ENCODE measurements around the gene STARD5.

The STARD5 gene

DNA sequence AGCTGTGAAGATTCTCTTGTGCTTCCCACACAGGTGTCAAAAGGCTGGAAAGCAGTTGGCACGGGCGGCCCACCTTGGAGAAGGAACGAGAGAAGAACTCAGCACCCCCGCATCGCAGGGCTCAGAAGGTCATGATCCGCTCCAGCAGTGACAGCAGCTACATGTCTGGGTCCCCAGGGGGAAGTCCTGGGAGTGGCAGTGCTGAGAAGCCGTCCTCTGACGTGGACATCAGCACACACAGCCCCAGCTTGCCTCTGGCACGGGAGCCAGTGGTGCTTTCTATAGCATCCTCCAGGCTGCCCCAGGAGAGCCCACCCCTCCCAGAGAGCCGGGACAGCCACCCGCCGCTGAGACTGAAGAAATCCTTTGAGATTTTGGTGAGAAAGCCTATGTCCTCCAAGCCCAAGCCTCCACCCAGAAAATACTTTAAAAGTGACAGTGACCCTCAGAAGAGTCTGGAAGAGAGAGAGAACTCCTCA is 31.4 kb downstream of the STARD5 start:
- no peak for DNase-seq (ENCODE audit: low read depth)

DNA sequence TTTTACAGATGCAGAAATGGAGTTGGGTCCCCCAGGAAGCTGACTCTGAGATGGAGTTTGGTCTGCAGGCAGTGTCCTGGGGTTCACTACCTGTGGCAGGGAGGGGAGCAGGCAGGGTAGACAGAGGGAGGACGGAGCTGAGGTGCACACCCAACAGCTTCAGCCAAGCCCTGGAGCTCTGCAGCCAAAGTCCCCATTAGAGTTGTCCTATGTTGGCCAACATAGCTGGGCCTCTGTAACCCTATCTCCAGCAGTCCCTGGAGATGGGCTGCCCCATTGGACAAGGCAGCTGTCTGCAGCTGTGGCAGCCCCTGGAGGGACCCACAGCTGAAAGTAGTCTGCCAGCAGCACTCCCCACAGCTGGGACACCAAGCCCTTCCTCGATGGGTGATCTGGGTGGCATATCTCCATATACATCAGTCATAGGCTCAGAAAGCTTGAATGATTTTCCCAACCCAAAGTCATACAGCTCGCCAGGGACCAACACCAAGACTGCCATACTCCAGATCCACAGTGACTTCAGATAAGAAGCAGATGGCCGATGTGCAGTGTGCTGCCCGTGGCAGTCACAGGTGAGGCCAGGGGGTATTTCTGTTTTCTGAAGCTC is 31.9 kb downstream of the STARD5 start:
- DNase-seq (ENCODE audit: low read depth) = no peak

DNA sequence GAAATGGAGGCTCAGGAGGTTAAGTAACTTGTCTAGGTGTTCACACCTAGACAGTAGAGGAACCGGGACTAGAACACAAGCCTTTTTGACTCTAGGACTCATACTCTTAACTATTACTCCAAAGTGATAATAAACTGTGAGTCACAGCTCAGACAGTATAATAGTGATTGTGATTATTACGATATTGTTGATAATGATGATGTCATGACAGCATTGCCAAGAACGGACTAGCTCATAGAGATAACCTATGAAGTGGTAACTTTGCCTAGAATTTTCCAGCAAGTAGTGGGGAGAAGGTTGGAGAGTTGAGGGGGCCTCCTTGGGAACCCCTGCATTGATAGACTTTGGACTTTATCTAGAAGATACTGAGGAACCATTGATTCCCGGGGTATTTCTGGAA is 34.0 kb downstream of the STARD5 start:
- no peak for DNase-seq (ENCODE audit: low read depth)

DNA sequence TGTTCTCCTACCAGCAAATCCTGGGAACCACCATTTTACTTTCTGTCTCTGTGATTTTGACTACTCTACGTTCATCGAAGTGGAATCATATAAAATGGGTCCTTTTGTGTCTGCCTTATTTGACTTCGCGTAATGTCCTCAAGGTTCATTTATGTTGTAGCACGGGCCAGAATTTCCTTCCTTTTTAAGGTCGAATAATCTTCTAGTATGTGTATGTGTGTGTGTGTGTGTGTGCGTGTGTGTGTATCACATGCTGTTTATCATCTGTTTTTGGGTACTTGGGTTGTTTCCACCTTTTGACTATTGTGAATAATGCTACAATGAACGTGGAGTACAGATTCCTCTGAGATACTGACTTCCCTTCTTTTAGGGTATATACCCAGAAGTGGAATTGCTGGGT is 35.3 kb downstream of the STARD5 start:
- no peak for DNase-seq (ENCODE audit: low read depth)

DNA sequence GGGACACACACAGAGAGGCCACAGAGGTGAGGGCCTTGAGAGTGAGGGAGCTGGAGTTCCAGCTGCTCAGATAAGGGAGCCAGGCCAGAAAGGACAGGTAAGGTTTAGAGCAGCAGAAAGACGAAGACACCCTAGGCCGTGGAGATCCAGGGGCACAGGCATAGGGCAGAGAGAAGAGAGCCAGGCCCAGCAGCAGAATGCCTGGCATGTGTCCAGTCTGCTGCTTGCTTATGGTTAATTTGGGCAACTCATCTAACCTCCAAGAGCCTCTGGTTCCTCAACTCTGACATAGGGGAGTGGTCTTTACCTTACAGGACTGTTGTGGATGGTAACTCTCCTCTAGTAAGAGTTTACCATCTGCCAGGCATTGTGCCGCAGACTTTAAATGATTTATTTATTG is 35.9 kb downstream of the STARD5 start:
- DNase-seq (ENCODE audit: low read depth) = no peak

DNA sequence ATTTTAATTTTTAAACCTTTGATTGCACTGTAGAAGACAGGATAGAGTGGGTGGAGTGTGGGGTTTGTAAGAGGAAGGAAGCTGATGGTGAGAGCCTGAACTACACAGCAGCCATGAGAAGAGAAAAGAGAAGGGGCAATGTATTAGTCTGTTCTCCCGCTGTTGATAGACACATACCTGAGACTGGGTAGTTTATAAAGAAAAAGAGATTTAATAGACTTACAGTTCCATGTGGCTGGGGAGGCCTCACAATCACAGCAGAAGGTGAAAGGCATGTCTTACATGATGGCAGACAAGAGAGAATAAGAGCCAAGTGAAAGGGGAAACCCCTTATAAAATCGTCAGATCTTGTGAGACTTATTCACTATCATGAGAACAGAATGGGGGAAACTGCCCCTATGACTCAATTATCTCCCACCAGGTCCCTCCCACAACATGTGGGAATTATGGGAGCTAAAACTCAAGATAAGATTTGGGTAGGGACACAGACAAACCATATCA is 37.3 kb downstream of the STARD5 start:
- no peak for DNase-seq (ENCODE audit: low read depth)

DNA sequence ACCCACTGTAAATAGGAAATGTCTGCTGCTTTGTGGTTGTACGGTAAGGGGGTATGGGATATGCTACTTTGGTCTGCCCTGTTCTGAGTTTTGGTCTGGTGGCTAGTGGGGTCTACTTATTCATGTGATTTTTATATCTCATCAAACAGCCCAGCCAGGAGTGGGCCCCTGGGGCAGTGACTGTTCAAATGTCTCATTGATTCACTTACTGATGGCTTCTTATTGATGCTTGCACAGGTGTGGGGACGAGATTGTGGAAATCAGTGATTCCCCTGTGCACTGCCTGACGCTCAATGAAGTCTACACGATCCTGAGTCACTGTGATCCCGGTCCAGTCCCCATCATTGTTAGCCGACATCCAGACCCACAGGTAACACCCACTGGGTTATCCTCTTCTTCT is 38.5 kb downstream of the STARD5 start:
- DNase-seq (ENCODE audit: low read depth) = no peak

DNA sequence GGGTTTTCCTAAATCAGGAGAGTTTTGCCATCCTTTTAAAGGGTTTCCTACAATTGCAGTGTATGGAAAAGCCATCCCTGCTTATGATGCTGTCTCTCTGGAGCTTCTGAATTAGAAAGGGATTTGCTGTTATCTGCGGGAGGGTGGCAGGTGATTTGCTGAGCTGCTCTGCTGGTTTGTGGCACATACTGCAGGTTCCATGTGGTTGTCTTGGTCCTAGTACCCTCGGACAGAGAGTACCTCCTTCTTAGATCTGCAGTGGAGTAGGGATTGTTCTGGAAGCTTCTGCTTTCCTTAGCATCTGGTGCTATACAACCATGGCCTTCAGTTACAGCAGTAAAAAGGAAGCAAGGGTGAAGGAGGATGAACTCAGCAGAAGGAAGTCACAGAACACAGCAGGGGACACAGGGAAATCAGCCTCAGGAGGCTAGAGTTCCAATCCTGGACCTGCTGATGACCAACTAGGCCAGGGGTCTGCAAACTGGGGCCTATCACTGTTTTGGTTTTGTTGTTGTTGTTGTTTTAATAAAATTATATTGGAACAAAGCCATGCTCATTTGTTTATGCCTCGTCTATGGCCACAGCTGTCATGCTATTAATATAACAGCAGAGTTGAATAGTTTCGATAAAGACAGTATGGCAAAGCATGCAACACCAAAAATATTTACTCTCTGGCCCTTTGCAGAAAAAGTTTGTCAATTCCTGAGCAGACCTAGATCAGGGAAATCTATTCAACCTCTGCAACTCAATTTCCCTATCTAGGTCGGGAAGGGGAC is 39.5 kb downstream of the STARD5 start:
- no peak for DNase-seq (ENCODE audit: low read depth)

DNA sequence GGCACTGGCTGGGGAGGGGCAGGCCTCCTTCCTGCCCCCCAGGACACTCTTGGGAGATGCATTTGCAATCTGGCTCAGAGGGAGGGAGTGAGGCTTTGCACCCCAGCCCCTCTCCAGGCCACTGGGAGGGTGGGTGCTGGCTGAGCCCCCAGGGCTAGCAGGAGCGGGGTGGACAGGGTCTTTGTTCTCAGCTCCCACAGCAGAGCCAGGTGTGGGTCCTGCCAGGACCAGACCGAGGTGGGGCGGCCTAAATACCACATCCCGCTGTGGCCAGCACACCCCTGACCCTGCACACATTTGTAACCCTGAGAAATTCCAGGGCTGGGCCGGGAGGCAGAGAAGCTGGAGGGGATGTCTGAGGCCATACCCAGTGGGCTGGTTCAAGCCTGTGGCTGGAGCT is 41.0 kb downstream of the STARD5 start:
- no peak for DNase-seq (ENCODE audit: low read depth)

DNA sequence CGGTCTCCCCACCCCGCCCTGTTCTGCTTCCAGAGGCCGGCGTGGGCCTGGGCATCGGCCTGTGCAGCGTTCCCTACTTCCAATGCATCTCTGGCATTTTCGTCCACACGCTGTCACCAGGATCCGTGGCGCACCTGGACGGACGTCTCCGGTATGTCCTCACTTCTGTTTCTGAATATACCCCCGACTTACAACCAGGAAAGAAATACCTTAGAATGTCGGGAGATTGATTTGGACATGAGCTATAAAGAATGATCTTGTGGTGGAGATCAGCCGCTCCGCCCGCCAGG is 41.4 kb downstream of the STARD5 start:
- no peak for DNase-seq (ENCODE audit: low read depth)

DNA sequence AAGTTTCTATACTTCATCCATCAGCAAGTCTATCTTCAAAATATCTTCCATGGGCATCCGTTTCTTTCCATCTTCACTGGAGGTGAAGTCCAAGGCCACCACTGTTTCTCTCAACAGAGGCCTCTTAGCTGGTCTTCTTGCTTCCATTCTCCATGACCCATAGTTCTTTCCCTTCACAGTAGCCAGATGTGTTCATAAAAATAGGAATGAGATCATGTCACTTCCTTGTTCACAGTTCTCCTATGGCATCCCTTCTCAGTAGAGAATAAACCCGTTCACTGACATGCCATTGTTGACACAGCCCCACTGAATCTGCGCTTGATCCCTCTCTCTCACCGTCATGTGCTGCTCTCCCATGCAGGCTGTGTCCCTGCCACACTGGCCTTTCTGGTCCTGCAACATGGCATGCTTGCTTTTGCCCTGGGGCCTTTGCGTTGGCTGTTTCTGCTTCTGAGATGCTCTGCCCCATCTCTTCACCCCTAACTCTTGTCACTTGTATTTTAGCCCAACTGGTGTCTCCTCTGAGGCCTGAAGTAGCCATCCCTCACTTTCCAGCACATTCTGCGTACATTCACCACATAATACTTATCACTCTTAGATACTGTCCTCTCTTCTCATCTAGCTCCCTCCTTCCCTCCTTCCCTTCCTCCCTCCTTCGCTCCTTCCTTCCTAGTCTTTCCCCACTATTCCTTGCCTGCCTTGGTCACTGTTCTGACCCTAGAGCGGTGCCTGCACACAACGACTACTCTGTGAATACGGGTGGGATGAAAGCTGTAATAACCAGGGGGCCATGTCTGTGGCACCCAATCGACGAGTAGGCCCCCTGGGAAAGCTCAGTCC is 42.0 kb downstream of the STARD5 start:
- no peak for DNase-seq (ENCODE audit: low read depth)

DNA sequence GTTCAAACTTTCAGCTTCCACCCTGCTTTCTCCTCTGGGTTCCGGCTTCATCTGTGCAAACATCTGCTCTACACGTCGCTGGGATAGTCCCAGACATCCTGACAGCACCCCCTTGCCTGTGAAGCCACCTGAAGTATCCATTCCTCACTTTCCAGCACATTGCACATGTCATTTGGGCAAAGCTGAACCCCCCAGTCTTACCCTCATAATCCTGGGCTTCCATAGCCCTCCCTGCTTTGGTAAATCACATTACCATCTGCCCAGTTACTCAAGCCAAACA is 42.5 kb downstream of the STARD5 start:
- DNase-seq (ENCODE audit: low read depth) = no peak

DNA sequence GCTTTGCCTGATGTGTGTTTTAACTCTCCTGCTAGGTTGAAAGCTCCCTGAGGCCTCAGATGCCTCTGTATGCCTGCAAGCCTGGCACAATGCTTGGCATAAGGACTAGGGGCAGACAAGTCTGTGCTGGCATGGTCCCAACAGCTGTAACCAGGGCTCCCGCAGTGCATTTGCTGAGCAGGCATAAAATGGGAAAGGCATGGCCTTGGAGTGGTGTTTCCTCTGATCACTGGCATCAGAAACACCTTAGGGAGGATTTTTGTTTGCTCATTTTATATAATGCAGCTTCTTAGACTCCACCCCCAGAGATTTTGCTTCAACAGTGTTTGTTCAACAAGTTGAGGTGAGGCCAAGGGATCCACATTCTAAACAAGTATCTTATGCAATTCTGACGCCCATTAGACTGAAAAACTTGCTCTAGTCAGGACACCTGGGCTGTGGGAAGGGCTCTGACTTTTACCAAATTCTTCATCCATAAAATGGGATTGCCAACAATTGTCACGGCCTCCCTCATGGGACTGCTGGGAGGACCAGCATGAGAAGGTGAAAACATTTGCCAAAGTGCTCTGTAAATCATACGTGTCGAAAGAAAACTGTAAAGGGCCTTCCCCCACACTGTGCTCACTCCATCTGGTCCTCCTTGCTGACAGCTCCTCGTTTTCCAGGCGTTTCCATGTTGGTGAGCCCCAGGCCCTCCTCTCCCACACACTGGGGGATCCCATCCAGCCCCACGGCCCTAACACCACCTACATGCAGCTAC is 43.1 kb downstream of the STARD5 start:
- DNase-seq (ENCODE audit: low read depth) = no peak

DNA sequence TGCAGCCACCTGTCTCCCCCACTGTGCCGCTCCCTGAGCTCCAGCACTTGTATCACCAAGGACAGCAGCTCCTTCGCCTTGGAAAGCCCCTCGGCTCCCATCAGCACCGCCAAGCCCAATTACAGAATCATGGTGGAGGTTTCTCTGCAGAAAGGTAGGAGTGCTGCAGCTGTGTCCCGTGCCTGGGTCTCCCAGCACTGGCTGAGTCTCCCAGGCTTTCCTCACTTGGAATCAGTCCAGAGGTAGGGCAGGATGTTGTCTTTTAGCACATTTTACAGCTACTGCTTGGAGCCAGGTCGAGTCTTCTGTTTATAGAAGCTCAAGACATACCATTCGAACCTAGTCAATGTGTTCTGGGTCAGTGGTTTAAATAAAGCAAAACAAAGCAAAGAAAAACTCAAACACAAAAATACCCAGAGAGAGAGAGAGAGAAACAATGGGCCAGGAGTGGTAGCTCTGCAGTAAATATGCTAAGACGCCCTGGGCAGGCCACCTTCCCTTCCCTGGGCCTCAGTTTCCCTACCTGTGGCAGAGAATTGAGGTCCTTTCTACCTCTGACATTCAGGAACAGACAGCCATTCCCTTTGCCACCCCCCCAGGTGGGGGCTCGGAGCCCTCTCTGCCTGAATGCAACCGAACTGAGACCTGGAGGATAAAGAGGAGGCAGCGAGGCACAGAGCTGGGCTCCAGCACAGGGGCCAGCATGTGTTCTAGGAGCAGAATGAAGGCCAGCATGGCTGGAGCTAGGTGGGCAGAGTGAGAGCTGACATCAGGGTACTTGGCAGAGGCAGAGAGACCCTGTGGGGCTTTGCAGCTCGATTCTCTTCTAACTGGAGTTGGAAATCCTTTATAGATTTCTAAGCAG is 44.1 kb downstream of the STARD5 start:
- DNase-seq (ENCODE audit: low read depth) = no peak

DNA sequence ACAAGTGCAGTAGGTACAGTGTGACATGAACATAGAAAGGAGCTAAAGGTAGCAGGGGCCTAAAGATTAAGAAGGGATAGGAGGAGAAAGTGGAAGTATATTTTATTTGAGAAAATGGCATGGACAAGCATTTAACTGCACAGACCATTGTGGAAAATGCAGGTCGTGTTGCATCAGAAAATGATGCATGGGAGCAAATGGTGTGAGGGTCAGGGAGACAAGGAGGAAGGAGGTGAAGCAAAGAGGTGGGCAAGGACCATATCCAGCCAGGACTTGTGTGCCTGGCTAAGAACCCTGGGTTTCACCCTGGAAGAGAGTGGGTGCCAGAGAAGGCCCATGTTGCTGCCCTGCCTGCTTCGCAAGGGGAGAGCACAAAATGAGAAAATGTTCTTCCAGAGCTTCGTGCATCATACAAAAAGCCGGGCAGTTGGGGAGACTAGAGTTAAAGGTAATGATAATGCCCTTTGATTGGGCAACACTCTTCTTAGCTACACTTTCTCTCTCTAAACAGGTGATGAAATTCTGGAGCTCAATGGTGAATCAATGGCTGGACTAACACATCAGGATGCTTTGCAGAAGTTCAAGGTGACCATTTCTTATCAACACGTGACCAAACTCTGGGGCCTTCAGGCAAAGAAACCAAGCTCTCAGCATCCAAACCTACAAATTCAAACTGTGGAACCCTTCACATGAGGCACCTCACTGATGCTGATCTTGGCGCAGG is 45.5 kb downstream of the STARD5 start:
- no peak for DNase-seq (ENCODE audit: low read depth)

DNA sequence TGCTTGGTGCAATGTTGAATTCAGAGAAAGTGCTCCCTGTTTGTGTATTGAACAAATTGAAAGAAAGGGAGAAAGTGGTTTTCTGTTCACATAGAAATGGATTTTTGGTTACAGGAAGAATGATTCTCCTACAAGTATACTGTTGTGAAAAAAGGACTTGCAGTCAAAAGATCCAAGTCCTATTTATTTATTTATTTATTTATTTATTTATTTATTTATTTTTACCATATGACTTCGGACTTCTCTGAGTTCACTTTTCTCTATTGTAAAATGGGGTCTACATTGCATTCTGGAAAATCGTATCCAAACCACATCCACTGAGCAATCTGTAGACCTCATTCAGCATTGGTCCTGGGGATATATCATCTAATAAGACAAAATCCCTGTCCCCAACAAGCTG is 46.1 kb downstream of the STARD5 start:
- DNase-seq (ENCODE audit: low read depth) = no peak

DNA sequence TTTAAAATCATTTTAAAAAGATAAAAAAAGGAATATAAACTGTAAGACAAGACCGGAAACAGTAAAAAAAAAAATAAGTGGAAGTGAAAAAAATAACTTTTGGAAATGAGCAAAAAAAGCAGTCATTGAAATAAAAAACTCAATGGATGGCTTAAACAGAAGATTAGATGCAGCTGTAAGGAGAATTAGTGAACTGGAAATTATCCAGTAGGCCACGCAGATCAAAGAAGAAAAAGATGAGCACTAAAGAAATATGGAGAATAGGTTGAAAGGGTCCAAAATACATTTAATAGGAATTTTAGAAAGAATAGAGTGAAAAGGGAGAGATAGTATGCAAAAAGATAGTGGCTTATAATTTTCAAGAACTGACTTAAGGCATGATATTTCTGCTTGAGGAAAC is 47.0 kb downstream of the STARD5 start:
- DNase-seq (ENCODE audit: low read depth) = no peak

DNA sequence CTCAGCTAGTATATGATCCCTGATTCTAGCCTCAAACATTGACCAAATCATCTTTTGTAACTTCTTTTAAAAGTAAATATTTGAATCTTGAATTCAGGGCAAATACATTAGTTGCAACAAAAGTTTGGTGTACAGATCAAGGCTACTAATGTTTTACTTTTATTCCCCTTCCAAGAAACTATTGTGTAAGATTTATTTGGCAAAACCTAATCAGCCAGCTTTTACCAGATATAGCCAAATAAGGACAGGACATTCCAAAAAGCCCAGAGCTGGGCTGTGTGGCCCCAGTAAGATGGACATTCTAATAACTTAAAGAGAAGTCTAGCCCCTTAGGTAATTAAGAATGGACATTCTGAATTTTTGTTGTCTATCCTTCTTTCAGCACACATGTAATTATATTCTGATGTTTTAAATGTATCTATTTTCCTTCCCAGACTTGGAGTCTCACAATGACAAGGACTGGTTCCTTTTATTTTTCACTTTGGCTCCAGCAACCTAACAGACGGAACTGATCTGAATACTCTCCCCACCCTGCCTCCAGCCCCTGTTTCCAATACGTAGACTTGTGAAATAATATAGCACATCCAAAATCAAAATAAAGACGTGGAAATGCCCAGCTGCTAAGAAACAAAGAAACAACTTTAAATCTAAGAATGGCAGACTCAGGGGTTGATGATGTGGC is 48.1 kb downstream of the STARD5 start:
- no peak for DNase-seq (ENCODE audit: low read depth)

DNA sequence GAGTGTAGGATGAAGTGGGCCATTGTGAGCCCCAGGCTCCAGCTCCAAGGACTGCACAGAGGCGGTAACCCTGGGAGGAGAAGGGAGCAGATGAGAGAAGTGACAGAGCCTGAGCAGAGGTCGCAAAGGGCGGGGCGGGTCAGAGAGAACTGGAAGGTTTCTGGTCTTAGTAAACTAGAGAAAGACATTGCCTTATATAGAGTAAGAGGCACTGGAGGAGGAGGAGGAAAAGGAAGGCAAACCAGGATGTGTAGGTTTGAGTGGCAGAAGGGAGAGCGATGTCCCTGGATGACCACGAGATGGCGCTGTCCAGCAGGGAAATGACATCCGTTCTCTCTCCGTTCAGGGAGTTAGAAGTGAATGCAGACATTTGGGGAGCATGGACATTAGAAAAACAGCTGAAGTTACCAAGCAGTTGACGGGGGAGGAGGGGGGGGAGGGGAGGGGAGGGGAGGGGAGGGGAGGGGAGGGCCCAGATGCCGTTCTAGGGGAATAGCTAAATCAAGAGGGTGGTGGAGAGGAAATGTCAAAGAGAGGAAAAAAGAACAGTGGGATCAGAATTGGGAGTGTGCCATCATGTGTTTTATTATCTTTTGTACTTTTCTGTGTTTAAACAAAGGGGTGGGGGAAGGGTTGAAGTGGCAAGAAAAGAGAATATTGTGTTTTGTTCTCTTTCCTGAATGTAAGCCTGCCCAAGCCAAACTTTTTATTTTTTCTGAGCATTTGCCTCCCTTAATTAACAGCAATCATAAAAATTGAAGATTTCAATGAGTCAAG is 48.8 kb downstream of the STARD5 start:
- DNase-seq (ENCODE audit: low read depth) = peak; percentile 64
